GM12864 (cell line): ENCODE measurements around the gene RNH1.

Experiments used
- DNase-seq: peaks from one replicate; pipeline ENCODE4 v3.0.0-alpha.2; 2011; ENCODE audit warnings: low read depth
- H3K4me3 ChIP-seq: 2 replicates; pipeline ENCODE4 v1.5.1; 2011; ENCODE audit warnings: mild to moderate bottlenecking, low read depth, low read length, control low read depth
- CTCF ChIP-seq: IDR thresholded peaks from 2 replicates; pipeline ENCODE4 v1.5.1; 2011; ENCODE audit warnings: low read depth, mild to moderate bottlenecking, moderate library complexity, low read length, control low read depth, inconsistent platforms; ENCODE audit errors: missing control alignments

The RNH1 gene

GRCh38 chr11:516400-516799 lies 9.4 kb upstream of the RNH1 start:
- no peak for DNase-seq
- no peak for TF ChIP-seq CTCF
- H3K4me3 ChIP-seq = no peak overlapping the region

GRCh38 chr11:515131-515530 lies 8.1 kb upstream of the RNH1 start:
- no peak overlapping the region for H3K4me3 ChIP-seq
- DNase-seq = no peak
- no peak for TF ChIP-seq CTCF

GRCh38 chr11:514606-515005 lies 7.6 kb upstream of the RNH1 start:
- no peak for TF ChIP-seq CTCF
- no peak for DNase-seq
- no peak overlapping the region for H3K4me3 ChIP-seq

- no peak for DNase-seq
- H3K4me3 ChIP-seq = no peak overlapping the region
- no peak for TF ChIP-seq CTCF
Measured at GRCh38 chr11:512761-513595, 5.9 kb upstream of the RNH1 start.

- DNase-seq = no peak
- no peak for TF ChIP-seq CTCF
Measured at GRCh38 chr11:508956-509355, 1.9 kb upstream of the RNH1 start.

GRCh38 chr11:507727-508515 lies 879 bp upstream of the RNH1 start:
- TF ChIP-seq CTCF = no peak
- peak overlapping the region; percentile 68 for H3K4me3 ChIP-seq
- no peak for DNase-seq

More at GRCh38 chr11:508956-509355, 1.9 kb upstream of the RNH1 start:
- no peak overlapping the region for H3K4me3 ChIP-seq
